ENCODE data around the gene DPF1.

GRCh38 chr19:38273499-38273898 is 49.5 kb upstream of the DPF1 start:
- TF ChIP-seq CTCF (IDR thresholded peaks at IDR 0.05): no peak
- TF ChIP-seq POLR2A (IDR thresholded peaks at IDR 0.05): no peak

Measured in uterus (tissue), 2 donors.